ENCODE measurements around the gene ASB1. TPM values are rescaled to one million over a fixed set of nuclear protein-coding genes. Genes with fewer than 3 reads are reported as not detected.
"Not testable (repeated sequence)": the region's sequence is repeated elsewhere in the genome, so short reads cannot be mapped to it uniquely, and the experiment has no call there.

ASB1 gene
- polyA plus RNA-seq, 1 experiment, result 29.8 TPM

DNA sequence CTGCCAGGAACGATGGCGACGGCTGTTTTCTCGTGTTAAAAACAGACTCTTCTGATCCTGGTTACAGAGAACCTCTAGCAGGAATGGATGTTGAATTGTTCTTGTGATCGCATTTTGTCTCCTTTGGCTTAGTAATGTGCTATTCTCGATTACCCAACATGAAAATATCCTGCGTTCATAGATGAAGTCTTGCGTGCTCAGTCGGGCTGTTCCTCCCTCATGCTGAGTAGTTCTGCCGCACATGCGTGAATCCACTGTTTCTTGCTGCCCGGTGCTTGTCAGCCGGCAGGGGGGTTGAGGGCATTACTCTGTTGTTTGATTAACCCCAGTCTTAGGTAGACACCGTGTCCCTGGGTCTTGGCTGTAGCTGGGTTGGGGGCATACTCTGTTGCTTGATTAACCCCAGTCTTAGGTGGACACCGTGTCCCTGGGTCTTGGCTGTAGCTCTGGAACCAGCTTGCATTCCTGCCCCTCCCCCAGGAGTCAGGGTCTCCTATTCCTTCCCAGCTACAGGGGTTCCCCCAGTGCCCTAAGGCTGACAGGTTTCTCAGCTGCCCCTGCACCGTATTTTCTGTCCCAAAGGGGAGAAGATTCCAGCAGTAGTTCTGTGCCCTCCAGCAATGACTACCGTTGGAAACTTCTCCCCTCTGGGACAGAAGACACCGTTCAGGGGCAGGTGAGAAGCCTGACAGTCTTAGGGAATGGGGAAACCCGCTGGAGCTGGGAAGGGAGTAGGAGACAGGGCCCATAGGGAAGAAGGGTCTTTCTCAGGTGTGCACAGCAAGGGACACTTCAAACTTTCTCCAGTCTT lies 22.1 kb upstream of the ASB1 start:
- Histone ChIP-seq H3K27me3 (ENCODE audit: control insufficient read depth, insufficient read depth, low read length) (no peaks in the 10 kb centered on the region), H3K27ac (ENCODE audit: low read depth, low read length) (no peak overlapping the region), H3K4me3 (ENCODE audit: low read depth, low read length) (no peak overlapping the region), H3K9me3 (ENCODE audit: control insufficient read depth, insufficient read depth, low read length) (no peaks in the 10 kb centered on the region)
- DNase-seq (ENCODE audit: low read depth, low spot score), result no peak
- POLR2A ChIA-PET, result no interaction called here
- CTCF ChIA-PET, result interaction anchor here (0.5 to 1.3 kb wide), 2 partner anchors 16 to 36 kb away, joined by 3 read pairs; no protein-coding TSS in a partner anchor
- TF ChIP-seq, protein P1, sequence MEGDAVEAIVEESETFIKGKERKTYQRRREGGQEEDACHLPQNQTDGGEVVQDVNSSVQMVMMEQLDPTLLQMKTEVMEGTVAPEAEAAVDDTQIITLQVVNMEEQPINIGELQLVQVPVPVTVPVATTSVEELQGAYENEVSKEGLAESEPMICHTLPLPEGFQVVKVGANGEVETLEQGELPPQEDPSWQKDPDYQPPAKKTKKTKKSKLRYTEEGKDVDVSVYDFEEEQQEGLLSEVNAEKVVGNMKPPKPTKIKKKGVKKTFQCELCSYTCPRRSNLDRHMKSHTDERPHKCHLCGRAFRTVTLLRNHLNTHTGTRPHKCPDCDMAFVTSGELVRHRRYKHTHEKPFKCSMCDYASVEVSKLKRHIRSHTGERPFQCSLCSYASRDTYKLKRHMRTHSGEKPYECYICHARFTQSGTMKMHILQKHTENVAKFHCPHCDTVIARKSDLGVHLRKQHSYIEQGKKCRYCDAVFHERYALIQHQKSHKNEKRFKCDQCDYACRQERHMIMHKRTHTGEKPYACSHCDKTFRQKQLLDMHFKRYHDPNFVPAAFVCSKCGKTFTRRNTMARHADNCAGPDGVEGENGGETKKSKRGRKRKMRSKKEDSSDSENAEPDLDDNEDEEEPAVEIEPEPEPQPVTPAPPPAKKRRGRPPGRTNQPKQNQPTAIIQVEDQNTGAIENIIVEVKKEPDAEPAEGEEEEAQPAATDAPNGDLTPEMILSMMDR (IDR thresholded peaks at IDR 0.05; ENCODE audit: low read depth, low read length), result no peak

DNA sequence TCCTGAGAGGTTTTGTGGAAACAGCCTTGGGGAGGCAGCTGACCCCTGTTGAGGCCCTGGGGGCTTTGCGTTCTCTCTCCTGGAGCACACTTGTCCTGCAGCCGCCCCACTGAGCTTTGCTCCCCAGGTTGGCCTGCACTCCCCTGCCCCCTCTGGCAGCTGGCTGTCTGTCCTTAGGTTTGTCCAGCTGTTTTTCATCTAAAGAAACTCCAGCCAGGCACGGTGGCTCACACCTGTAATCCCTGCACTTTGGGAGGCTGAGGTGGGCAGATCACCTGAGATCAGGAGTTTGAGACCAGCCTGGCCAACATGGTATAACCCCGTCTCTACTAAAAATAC lies 21.5 kb upstream of the ASB1 start:
- H3K4me3 ChIP-seq (ENCODE audit: low read depth, low read length); H3K27me3 ChIP-seq (ENCODE audit: control insufficient read depth, insufficient read depth, low read length); DNase-seq (ENCODE audit: low read depth, low spot score); H3K27ac ChIP-seq (ENCODE audit: low read depth, low read length); H3K9me3 ChIP-seq (ENCODE audit: control insufficient read depth, insufficient read depth, low read length); CTCF ChIA-PET; POLR2A ChIA-PET: not testable (repeated sequence)

DNA sequence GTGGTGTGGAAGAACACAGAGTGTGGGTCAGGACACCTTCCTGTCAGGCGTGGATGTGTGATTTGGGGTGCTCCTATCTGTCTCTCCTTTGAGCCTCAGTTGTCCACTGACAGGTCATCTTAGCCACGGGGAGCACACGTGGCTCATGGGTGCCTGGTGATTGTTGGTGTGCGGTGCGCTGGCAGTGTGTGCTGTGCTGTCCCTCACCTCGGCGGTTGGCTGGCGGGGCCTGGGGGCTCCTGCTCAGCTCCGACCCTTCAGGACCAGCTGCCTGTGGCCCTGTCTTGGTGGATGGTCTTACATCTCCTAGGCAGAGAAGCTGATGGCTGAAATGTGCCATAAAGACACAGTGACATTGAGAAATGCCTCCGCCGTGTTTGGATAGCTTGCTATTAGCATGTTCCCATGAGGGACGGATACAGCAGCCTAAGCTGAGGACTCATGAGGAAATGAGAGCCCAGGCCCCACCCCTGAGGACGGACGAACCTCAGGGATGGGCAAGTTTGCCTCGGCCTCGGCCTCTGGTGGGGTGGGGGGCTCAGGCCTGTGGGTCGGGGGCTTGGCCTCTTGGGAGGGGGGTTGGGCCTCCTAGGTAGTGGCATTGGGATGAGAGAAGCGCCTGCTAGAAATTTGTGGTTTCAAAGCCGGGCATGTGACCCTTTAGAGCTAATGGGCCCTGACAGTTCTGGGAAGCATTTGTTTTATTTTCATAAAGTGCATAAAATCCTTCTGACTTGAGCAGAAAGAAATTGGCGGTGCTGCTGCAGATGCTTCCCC lies 20.3 kb upstream of the ASB1 start:
- TF ChIP-seq, protein P1 (IDR thresholded peaks at IDR 0.05; ENCODE audit: low read depth, low read length), result no peak
- H3K4me3 ChIP-seq (ENCODE audit: low read depth, low read length), result no peak overlapping the region
- no peak for DNase-seq (ENCODE audit: low read depth, low spot score)
- no peak overlapping the region for H3K27ac ChIP-seq (ENCODE audit: low read depth, low read length)
- H3K9me3 ChIP-seq (ENCODE audit: control insufficient read depth, insufficient read depth, low read length), result no peaks in the 10 kb centered on the region
- ChIA-PET POLR2A (no interaction called here), CTCF (no interaction called here)
- no peaks in the 10 kb centered on the region for H3K27me3 ChIP-seq (ENCODE audit: control insufficient read depth, insufficient read depth, low read length)

DNA sequence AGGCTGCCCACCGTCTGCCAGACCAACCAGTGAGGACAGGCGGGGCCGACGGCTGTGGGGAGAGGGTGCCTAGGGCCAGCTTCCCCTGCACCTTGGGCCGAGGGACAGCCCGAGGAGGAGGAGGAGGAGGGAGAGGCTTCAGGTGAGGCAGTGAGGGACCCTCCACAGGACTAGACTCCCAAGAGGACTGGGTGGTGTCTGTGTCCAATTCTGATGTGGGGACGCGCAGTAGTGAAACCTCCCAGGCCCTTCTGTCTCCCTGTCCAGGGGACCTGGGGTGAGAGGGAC lies 19.8 kb upstream of the ASB1 start:
- POLR2A ChIA-PET, result no interaction called here
- CTCF ChIA-PET, result no interaction called here
- TF ChIP-seq, protein P1 (IDR thresholded peaks at IDR 0.05; ENCODE audit: low read depth, low read length), result no peak
- DNase-seq (ENCODE audit: low read depth, low spot score), result no peak
- Histone ChIP-seq H3K27me3 (ENCODE audit: control insufficient read depth, insufficient read depth, low read length) (no peaks in the 10 kb centered on the region), H3K27ac (ENCODE audit: low read depth, low read length) (no peak overlapping the region), H3K9me3 (ENCODE audit: control insufficient read depth, insufficient read depth, low read length) (no peaks in the 10 kb centered on the region), H3K4me3 (ENCODE audit: low read depth, low read length) (no peak overlapping the region)

DNA sequence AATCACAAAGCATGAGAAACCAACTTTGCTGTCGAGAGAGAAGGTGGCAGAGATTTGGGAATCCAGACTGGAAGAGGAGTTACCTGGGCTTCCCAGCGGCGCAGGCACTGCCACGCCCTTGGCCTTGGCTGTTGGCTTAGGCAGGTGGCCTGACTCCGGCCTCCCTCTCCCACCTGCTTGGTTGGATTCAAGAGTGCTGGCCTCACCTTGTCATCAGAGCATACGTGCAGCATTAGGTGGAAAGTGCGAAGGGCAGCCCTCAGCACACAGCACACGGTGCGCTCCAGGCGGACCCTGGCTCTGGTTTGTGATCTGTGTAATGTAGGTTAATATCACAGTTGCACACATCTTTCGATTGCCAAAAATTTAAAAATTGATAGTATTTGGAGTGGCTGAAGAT lies 19.2 kb upstream of the ASB1 start:
- no peak for DNase-seq (ENCODE audit: low read depth, low spot score)
- no peak overlapping the region for H3K27ac ChIP-seq (ENCODE audit: low read depth, low read length)

More for the DNA sequence above, 19.2 kb upstream of the ASB1 start:
- TF ChIP-seq, protein P1 (IDR thresholded peaks at IDR 0.05; ENCODE audit: low read depth, low read length), result no peak
- Histone ChIP-seq H3K9me3 (ENCODE audit: control insufficient read depth, insufficient read depth, low read length) (no peaks in the 10 kb centered on the region), H3K4me3 (ENCODE audit: low read depth, low read length) (no peak overlapping the region), H3K27me3 (ENCODE audit: control insufficient read depth, insufficient read depth, low read length) (no peaks in the 10 kb centered on the region)
- CTCF ChIA-PET, result no interaction called here
- POLR2A ChIA-PET, result no interaction called here

All from AG04450 (cell line).